ENCODE results near the gene IL21.

- no peak for TF ChIP-seq CTCF (conservative IDR thresholded peaks at IDR 0.05; ENCODE audit: low read length)
- TF ChIP-seq EZH2phosphoT487 (IDR thresholded peaks at IDR 0.05; ENCODE audit: borderline replicate concordance) = no peak
Observed at GRCh38 chr4:122650148-122650547, 29.3 kb upstream of the IL21 start.
